WTC11 (cell line): ENCODE results near the gene MEX3B. TPM values are rescaled to one million over a fixed set of nuclear protein-coding genes. Genes with fewer than 3 reads are reported as not detected.

ENCODE experiments used
- ATAC-seq: fragments of 200-7000 bp; cut with Tn5 transposase; 2 replicates; pipeline ENCODE4 v1.10.0; 2021; ENCODE audit warnings: mild to moderate bottlenecking, moderate library complexity
- CTCF ChIA-PET: fragments of 300-600 bp; sonication (Branson Sonifier 250); formaldehyde crosslinking; loops from one replicate; lab custom pipeline; 2021; ENCODE audit warnings: antibody characterized with exemption; lab: Charles Lee
- POLR2A ChIA-PET: fragments of 350-600 bp; sonication (Branson Sonifier 250); formaldehyde crosslinking; loops from one replicate; lab custom pipeline; 2021; ENCODE audit warnings: antibody characterized with exemption; lab: Charles Lee
- DNase-seq: peaks from one replicate; pipeline ENCODE4 v3.0.0; 2021; ENCODE audit warnings: low spot score
- H3K27ac Mint-ChIP-seq: 2 replicates; pipeline ENCODE4 v1.8.0; 2021; ENCODE audit warnings: mixed read lengths
- H3K27me3 Mint-ChIP-seq: 2 replicates; pipeline ENCODE4 v1.8.0; 2021; ENCODE audit warnings: low read depth, mild to moderate bottlenecking, moderate library complexity, mixed read lengths
- H3K36me3 Mint-ChIP-seq: 2 replicates; pipeline ENCODE4 v1.8.0; 2021; ENCODE audit warnings: mixed read lengths
- H3K4me1 Mint-ChIP-seq: 2 replicates; pipeline ENCODE4 v1.8.0; 2022; ENCODE audit warnings: mixed read lengths
- H3K4me3 Mint-ChIP-seq: 2 replicates; pipeline ENCODE4 v1.8.0; 2021; ENCODE audit warnings: mild to moderate bottlenecking, moderate library complexity, mixed read lengths
- H3K9me3 Mint-ChIP-seq: 2 replicates; pipeline ENCODE4 v1.8.0; 2021; ENCODE audit warnings: mixed read lengths
- AFF4 ChIP-seq: sonication (generic); formaldehyde crosslinking; IDR thresholded peaks from 2 replicates; pipeline ENCODE4 v1.8.1; 2023; ENCODE audit warnings: mild to moderate bottlenecking, missing genetic modification reagents, borderline replicate concordance
- CBFB ChIP-seq: sonication (generic); formaldehyde crosslinking; IDR thresholded peaks from 2 replicates; pipeline ENCODE4 v1.8.1; 2022; ENCODE audit warnings: mild to moderate bottlenecking, low read depth, missing genetic modification reagents
- ETV6 ChIP-seq: sonication (generic); formaldehyde crosslinking; IDR thresholded peaks from 2 replicates; pipeline ENCODE4 v1.8.1; 2022; ENCODE audit warnings: mild to moderate bottlenecking, missing genetic modification reagents
- FOXJ3 ChIP-seq: sonication (generic); formaldehyde crosslinking; IDR thresholded peaks from 2 replicates; pipeline ENCODE4 v1.9.0; 2021; ENCODE audit warnings: missing genetic modification reagents, mild to moderate bottlenecking, borderline replicate concordance
- FOXP1 ChIP-seq: sonication (generic); formaldehyde crosslinking; IDR thresholded peaks from 2 replicates; pipeline ENCODE4 v1.8.0; 2022; ENCODE audit warnings: missing genetic modification reagents, mild to moderate bottlenecking, moderate library complexity, borderline replicate concordance
- GRHL2 ChIP-seq: fragments of 250-450 bp; sonication (Bioruptor Pico); IDR thresholded peaks from 2 replicates; pipeline ENCODE4 v1.8.0; 2022; ENCODE audit warnings: mild to moderate bottlenecking, moderate library complexity; ENCODE audit not compliant: insufficient replicate concordance, severe bottlenecking
- JUN ChIP-seq: sonication (generic); formaldehyde crosslinking; IDR thresholded peaks from 2 replicates; pipeline ENCODE4 v1.8.0; 2023; ENCODE audit warnings: mild to moderate bottlenecking, missing genetic modification reagents
- MAX ChIP-seq: sonication (generic); formaldehyde crosslinking; IDR thresholded peaks from 2 replicates; pipeline ENCODE4 v1.8.0; 2022; ENCODE audit warnings: mild to moderate bottlenecking, missing genetic modification reagents
- NFYB ChIP-seq: sonication (generic); formaldehyde crosslinking; conservative IDR thresholded peaks from 2 replicates; pipeline ENCODE4 v1.8.0; 2022; ENCODE audit warnings: low read depth, missing genetic modification reagents
- NR3C1 ChIP-seq: sonication (generic); formaldehyde crosslinking; conservative IDR thresholded peaks from 2 replicates; pipeline ENCODE4 v1.8.1; 2023; ENCODE audit warnings: low read depth, mild to moderate bottlenecking, missing genetic modification reagents
- OVOL2 ChIP-seq: fragments of 250-450 bp; sonication (Bioruptor Pico); IDR thresholded peaks from 2 replicates; pipeline ENCODE4 v1.9.0; 2021; ENCODE audit warnings: mild to moderate bottlenecking, borderline replicate concordance
- PREB ChIP-seq: sonication (generic); formaldehyde crosslinking; IDR thresholded peaks from 2 replicates; pipeline ENCODE4 v1.8.1; 2022; ENCODE audit warnings: mild to moderate bottlenecking, missing genetic modification reagents, moderate library complexity, borderline replicate concordance
- RELA ChIP-seq: sonication (generic); formaldehyde crosslinking; IDR thresholded peaks from 2 replicates; pipeline ENCODE4 v1.8.1; 2022; ENCODE audit warnings: missing genetic modification reagents, mild to moderate bottlenecking, borderline replicate concordance
- USF2 ChIP-seq: sonication (generic); formaldehyde crosslinking; IDR thresholded peaks from 2 replicates; pipeline ENCODE4 v1.8.1; 2023; ENCODE audit warnings: mild to moderate bottlenecking, missing genetic modification reagents, moderate library complexity
- ZNF121 ChIP-seq: sonication (generic); formaldehyde crosslinking; IDR thresholded peaks from 2 replicates; pipeline ENCODE4 v1.8.0; 2023; ENCODE audit warnings: missing genetic modification reagents
- ZNF232 ChIP-seq: sonication (generic); formaldehyde crosslinking; IDR thresholded peaks from 2 replicates; pipeline ENCODE4 v1.8.0; 2022; ENCODE audit warnings: mild to moderate bottlenecking, missing genetic modification reagents
- ZNF423 ChIP-seq: fragments of 250-450 bp; sonication (Bioruptor Pico); IDR thresholded peaks from 2 replicates; pipeline ENCODE4 v2.1.2; 2022; ENCODE audit warnings: mild to moderate bottlenecking, moderate library complexity
- ZNF425 ChIP-seq: fragments of 250-450 bp; sonication (Bioruptor Pico); conservative IDR thresholded peaks from 2 replicates; pipeline ENCODE4 v1.9.0; 2021; ENCODE audit warnings: mild to moderate bottlenecking
- ZNF512 ChIP-seq: sonication (generic); formaldehyde crosslinking; IDR thresholded peaks from 2 replicates; pipeline ENCODE4 v1.8.1; 2022; ENCODE audit warnings: missing genetic modification reagents, borderline replicate concordance
- total RNA-seq: library from RNA; stranded (reverse); gene quantifications from 3 replicates; pipeline ENCODE4 v1.2.3, GENCODE V29; 2021

The MEX3B gene
- total RNA-seq, 1 experiment from 2014 or later = 8.8 TPM

- TF ChIP-seq AFF4 (CRISPR knock-in tag) (no peak), NFYB (CRISPR knock-in tag) (no peak), ZNF232 (no peak), JUN (no peak)
Observed at GRCh38 chr15:82012908-82013307, 32.9 kb downstream of the MEX3B start (continued).

GRCh38 chr15:82005239-82005638 lies 40.6 kb downstream of the MEX3B start:
- CTCF ChIA-PET = no interaction called here

GRCh38 chr15:82003916-82004315 lies 41.9 kb downstream of the MEX3B start:
- DNase-seq (no peak), ATAC-seq (no peak)
- Mint-ChIP-seq H3K27ac (no peak overlapping the region), H3K4me3 (no peak overlapping the region), H3K36me3 (peaks cover 9% of the 10 kb centered on the region), H3K4me1 (no peaks in the 10 kb centered on the region), H3K27me3 (no peaks in the 10 kb centered on the region), H3K9me3 (peaks cover 22% of the 10 kb centered on the region)
- CTCF ChIA-PET = no interaction called here
- POLR2A ChIA-PET = no interaction called here
- TF ChIP-seq FOXJ3 (CRISPR knock-in tag) (no peak), OVOL2 (CRISPR knock-in tag) (no peak), ZNF512 (CRISPR knock-in tag) (no peak), CBFB (CRISPR knock-in tag) (no peak), ZNF121 (no peak), USF2 (no peak), PREB (CRISPR knock-in tag) (no peak), RELA (CRISPR knock-in tag) (no peak)

More at GRCh38 chr15:82005239-82005638, 40.6 kb downstream of the MEX3B start:
- TF ChIP-seq ZNF425 (CRISPR knock-in tag) (no peak), ZNF512 (CRISPR knock-in tag) (no peak), MAX (CRISPR knock-in tag) (no peak), FOXP1 (CRISPR knock-in tag) (no peak), ZNF423 (CRISPR knock-in tag) (no peak), ETV6 (no peak), FOXJ3 (CRISPR knock-in tag) (no peak), NR3C1 (CRISPR knock-in tag) (no peak), GRHL2 (CRISPR knock-in tag) (no peak)
- H3K4me1 Mint-ChIP-seq = no peaks in the 10 kb centered on the region
- ATAC-seq (no peak), DNase-seq (no peak)
- H3K9me3 Mint-ChIP-seq = peaks cover 28% of the 10 kb centered on the region
- no peaks in the 10 kb centered on the region for H3K27me3 Mint-ChIP-seq
- no peak overlapping the region for H3K4me3 Mint-ChIP-seq
- no peak overlapping the region for H3K27ac Mint-ChIP-seq
- POLR2A ChIA-PET = no interaction called here
- peaks cover 9% of the 10 kb centered on the region for H3K36me3 Mint-ChIP-seq
